Breast epithelium (tissue), 3 donors: ENCODE data around the gene DDC.

ENCODE experiments used
- CTCF ChIP-seq, 3 donors: fragments of 450-650 bp; IDR thresholded peaks; one replicate each; pipeline ENCODE4 v1.5.1; 2016 to 2017; ENCODE audit warnings: antibody characterized with exemption in 3 of 3, mild to moderate bottlenecking in 3 of 3, moderate library complexity in 3 of 3
- POLR2A ChIP-seq: fragments of 450-650 bp; IDR thresholded peaks from one replicate; pipeline ENCODE4 v1.6.1; 2016; ENCODE audit warnings: antibody characterized with exemption, mild to moderate bottlenecking, moderate library complexity

GRCh38 chr7:50450590-50451032 lies 114.6 kb downstream of the DDC start:
- TF ChIP-seq CTCF (IDR thresholded peaks at IDR 0.05), result no peak
- TF ChIP-seq POLR2A, result no peak
